ENCODE measurements around the gene ITPR1.

- TF ChIP-seq CTCF (IDR thresholded peaks at IDR 0.05) (no peak), POLR2A (IDR thresholded peaks at IDR 0.05) (no peak)
Observed at GRCh38 chr3:4741106-4741403, 247.9 kb downstream of the ITPR1 start.
